Measurements from ENCODE around the gene ZNF224. TPM values are rescaled to one million over a fixed set of nuclear protein-coding genes. Genes with fewer than 3 reads are reported as not detected.
A peak's percentile ranks its signal among the peaks of the same experiment; 100 is the strongest.

The ZNF224 gene
- polyA plus RNA-seq, 1 donor = 16.8 TPM

GRCh38 chr19:44131955-44132354 lies 37.8 kb downstream of the ZNF224 start:
- DNase-seq (ENCODE audit: low read depth) = no peak

GRCh38 chr19:44141191-44142058 lies 47.3 kb downstream of the ZNF224 start, which contains the start of gene ZNF234:
Gene ZNF234, plus strand, starts transcription at chr19:44141554. Its CDS starts 3,079 bp downstream, at chr19:44144633.
- DNase-seq (ENCODE audit: low read depth) = peak; percentile 82

- DNase-seq (ENCODE audit: low read depth) = no peak
Observed at GRCh38 chr19:44142059-44142433, 47.9 kb downstream of the ZNF224 start.

- DNase-seq (ENCODE audit: low read depth) = no peak
Observed at GRCh38 chr19:44149776-44150175, 55.6 kb downstream of the ZNF224 start.

- no peak for DNase-seq (ENCODE audit: low read depth)
Observed at GRCh38 chr19:44151491-44151890, 57.3 kb downstream of the ZNF224 start.

GRCh38 chr19:44156475-44156874 lies 62.3 kb downstream of the ZNF224 start:
- no peak for DNase-seq (ENCODE audit: low read depth)

Other genes starting within 250 kb of the ZNF224 start
- gene ZNF404, start 210.4 kb upstream of the ZNF224 start, polyA plus RNA-seq (ENCODE audit: insufficient read length) = 8.8 TPM
- gene ZNF45, start 159.1 kb upstream of the ZNF224 start, polyA plus RNA-seq (ENCODE audit: insufficient read length) = 12.5 TPM
- 2.4 TPM for gene ZNF221, start 143.1 kb upstream of the ZNF224 start, polyA plus RNA-seq (ENCODE audit: insufficient read length)
- 7.0 TPM for gene ZNF155, start 110.2 kb upstream of the ZNF224 start, polyA plus RNA-seq (ENCODE audit: insufficient read length)
- gene ZNF230, start 91.4 kb upstream of the ZNF224 start, polyA plus RNA-seq (ENCODE audit: insufficient read length) = 2.9 TPM
- 4.7 TPM for gene ZNF222, start 69.0 kb upstream of the ZNF224 start, polyA plus RNA-seq (ENCODE audit: insufficient read length)
- gene ZNF223, start 42.3 kb upstream of the ZNF224 start, polyA plus RNA-seq (ENCODE audit: insufficient read length) = 4.7 TPM
- 2.6 TPM for gene ZNF284, start 22.2 kb upstream of the ZNF224 start, polyA plus RNA-seq (ENCODE audit: insufficient read length)
- gene ZNF225, start 19.0 kb downstream of the ZNF224 start, polyA plus RNA-seq (ENCODE audit: insufficient read length) = 4.0 TPM
- gene ZNF234, start 47.2 kb downstream of the ZNF224 start, polyA plus RNA-seq (ENCODE audit: insufficient read length) = 9.4 TPM
- 12.4 TPM for gene ZNF226, start 70.7 kb downstream of the ZNF224 start, polyA plus RNA-seq (ENCODE audit: insufficient read length)
- 12.9 TPM for gene ZNF227, start 118.2 kb downstream of the ZNF224 start, polyA plus RNA-seq (ENCODE audit: insufficient read length)
- gene ZNF233, start 165.5 kb downstream of the ZNF224 start, polyA plus RNA-seq (ENCODE audit: insufficient read length) = 2.7 TPM
- gene ZNF235, start 210.7 kb downstream of the ZNF224 start, polyA plus RNA-seq (ENCODE audit: insufficient read length) = 5.4 TPM

Measured in forelimb muscle (tissue), 1 donor.